ENCODE data around the gene TTC27.
"Not testable (repeated sequence)": the region's sequence is repeated elsewhere in the genome, so short reads cannot be mapped to it uniquely, and the experiment has no call there.

Gene TTC27

GRCh38 chr2:32718752-32719151 is 90.9 kb downstream of the TTC27 start:
- in situ Hi-C loops (cut with HindIII; ENCODE audit: low sequenced_read_pairs) = no loop called here

GRCh38 chr2:32719430-32719829 is 91.6 kb downstream of the TTC27 start:
- in situ Hi-C loops (cut with HindIII; ENCODE audit: low sequenced_read_pairs) = no loop called here

- in situ Hi-C loops (cut with HindIII; ENCODE audit: low sequenced_read_pairs) = loop anchor here (5.0 kb wide), 1 partner anchor 88 kb away; no protein-coding TSS in a partner anchor
These were observed 92.3 kb downstream of the TTC27 start for GRCh38 chr2:32719933-32720716.

- in situ Hi-C loops (cut with HindIII; ENCODE audit: low sequenced_read_pairs) = loop anchor here (5.0 kb wide), 1 partner anchor 88 kb away; no protein-coding TSS in a partner anchor
These were observed 92.9 kb downstream of the TTC27 start for GRCh38 chr2:32720771-32721170.

- in situ Hi-C loops (cut with HindIII; ENCODE audit: low sequenced_read_pairs) = loop anchor here (5.0 kb wide), 1 partner anchor 89 kb away; no protein-coding TSS in a partner anchor
These were observed 93.5 kb downstream of the TTC27 start for GRCh38 chr2:32721376-32721775.

GRCh38 chr2:32723467-32724079 is 95.7 kb downstream of the TTC27 start:
- in situ Hi-C loops (cut with HindIII; ENCODE audit: low sequenced_read_pairs) = loop anchor here (5.0 kb wide), 1 partner anchor 91 kb away; no protein-coding TSS in a partner anchor

- in situ Hi-C loops (cut with HindIII; ENCODE audit: low sequenced_read_pairs) = not testable (repeated sequence)
These were observed 98.8 kb downstream of the TTC27 start for GRCh38 chr2:32726678-32727077.

- in situ Hi-C loops (cut with HindIII; ENCODE audit: low sequenced_read_pairs) = no loop called here
These were observed 99.3 kb downstream of the TTC27 start for GRCh38 chr2:32727157-32727556.

- in situ Hi-C loops (cut with HindIII; ENCODE audit: low sequenced_read_pairs) = not testable (repeated sequence)
These were observed 103.1 kb downstream of the TTC27 start for GRCh38 chr2:32730958-32731357.

GRCh38 chr2:32732120-32732519 is 104.3 kb downstream of the TTC27 start:
- in situ Hi-C loops (cut with HindIII; ENCODE audit: low sequenced_read_pairs) = no loop called here

GRCh38 chr2:32732912-32733472 is 105.1 kb downstream of the TTC27 start:
- in situ Hi-C loops (cut with HindIII; ENCODE audit: low sequenced_read_pairs) = no loop called here

- in situ Hi-C loops (cut with HindIII; ENCODE audit: low sequenced_read_pairs) = no loop called here
These were observed 107.5 kb downstream of the TTC27 start for GRCh38 chr2:32735348-32735747.

- in situ Hi-C loops (cut with HindIII; ENCODE audit: low sequenced_read_pairs) = no loop called here
These were observed 111.1 kb downstream of the TTC27 start for GRCh38 chr2:32738939-32739338.

GRCh38 chr2:32739664-32740063 is 111.8 kb downstream of the TTC27 start:
- in situ Hi-C loops (cut with HindIII; ENCODE audit: low sequenced_read_pairs) = no loop called here

GRCh38 chr2:32741575-32741974 is 113.7 kb downstream of the TTC27 start:
- in situ Hi-C loops (cut with HindIII; ENCODE audit: low sequenced_read_pairs) = no loop called here

GRCh38 chr2:32742376-32742775 is 114.5 kb downstream of the TTC27 start:
- in situ Hi-C loops (cut with HindIII; ENCODE audit: low sequenced_read_pairs) = no loop called here

GRCh38 chr2:32743480-32744236 is 115.8 kb downstream of the TTC27 start:
- in situ Hi-C loops (cut with HindIII; ENCODE audit: low sequenced_read_pairs) = no loop called here

GRCh38 chr2:32745191-32745590 is 117.3 kb downstream of the TTC27 start:
- in situ Hi-C loops (cut with HindIII; ENCODE audit: low sequenced_read_pairs) = no loop called here

GRCh38 chr2:32745675-32746074 is 117.8 kb downstream of the TTC27 start:
- in situ Hi-C loops (cut with HindIII; ENCODE audit: low sequenced_read_pairs) = no loop called here

- in situ Hi-C loops (cut with HindIII; ENCODE audit: low sequenced_read_pairs) = no loop called here
These were observed 118.8 kb downstream of the TTC27 start for GRCh38 chr2:32746669-32747068.

GRCh38 chr2:32748158-32748557 is 120.3 kb downstream of the TTC27 start:
- in situ Hi-C loops (cut with HindIII; ENCODE audit: low sequenced_read_pairs) = no loop called here
